ENCODE measurements around the gene SCYGR1.

The SCYGR1 gene

DNA sequence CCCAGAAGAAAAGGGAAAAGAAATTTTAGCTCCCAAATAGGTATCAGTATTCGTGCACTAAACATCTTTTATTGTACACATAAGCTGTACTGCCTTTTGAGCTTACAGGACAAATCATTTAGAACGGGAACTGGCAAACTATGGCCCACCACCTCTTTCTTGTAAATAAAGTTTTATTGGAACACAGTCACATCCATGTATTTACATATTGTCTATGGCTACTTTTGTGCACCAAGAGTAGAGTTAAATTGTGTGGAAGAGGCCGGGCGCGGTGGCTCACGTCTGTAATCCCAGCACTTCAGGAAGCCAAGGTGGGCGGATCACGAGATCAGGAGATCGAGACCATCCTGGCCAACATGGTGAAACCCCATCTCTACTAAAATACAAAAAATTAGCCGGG is 14.4 kb downstream of the SCYGR1 start:
- no peaks in the 10 kb centered on the region for H3K27me3 ChIP-seq (replicated peaks; ENCODE audit: control insufficient read depth, insufficient read depth, low read length)
- H3K36me3 ChIP-seq (ENCODE audit: control insufficient read depth, insufficient read depth, low read length): no peaks in the 10 kb centered on the region
- no peak for TF ChIP-seq CTCF (IDR thresholded peaks at IDR 0.05; ENCODE audit: insufficient read depth, low read length, poor library complexity, severe bottlenecking)
- DNase-seq (ENCODE audit: extremely low read depth, insufficient read length): no peak
- no peak overlapping the region for H3K4me3 ChIP-seq (replicated peaks; ENCODE audit: low read depth, low read length)

DNA sequence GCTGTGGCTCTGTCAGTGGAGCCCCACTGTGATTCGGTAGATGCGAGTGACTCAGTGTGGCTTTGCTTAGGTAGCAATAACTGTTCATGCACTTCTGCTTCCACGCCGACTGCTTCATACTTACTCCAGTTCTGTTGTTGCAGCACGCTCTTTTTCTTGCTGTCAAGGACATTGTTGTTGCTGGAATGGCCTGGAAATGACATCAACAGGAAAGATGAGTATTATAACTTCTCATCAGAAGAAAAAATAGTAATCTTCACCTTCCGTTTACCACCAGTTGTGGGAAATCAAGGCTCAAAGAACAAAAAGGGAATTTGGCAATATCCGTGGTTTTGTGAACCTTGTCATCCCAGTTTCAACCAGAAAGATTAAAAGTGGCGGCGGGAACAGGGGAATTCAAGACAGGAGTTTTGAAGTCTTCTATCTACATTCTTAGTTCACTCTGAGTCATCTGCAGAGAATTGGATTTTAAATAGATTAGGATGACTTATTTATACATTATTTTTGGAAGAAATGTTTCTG is 16.9 kb downstream of the SCYGR1 start:
- H3K27me3 ChIP-seq (replicated peaks; ENCODE audit: control insufficient read depth, insufficient read depth, low read length): no peaks in the 10 kb centered on the region
- no peak for TF ChIP-seq CTCF (IDR thresholded peaks at IDR 0.05; ENCODE audit: insufficient read depth, low read length, poor library complexity, severe bottlenecking)
- H3K36me3 ChIP-seq (ENCODE audit: control insufficient read depth, insufficient read depth, low read length): no peaks in the 10 kb centered on the region
- H3K4me3 ChIP-seq (replicated peaks; ENCODE audit: low read depth, low read length): no peak overlapping the region
- DNase-seq (ENCODE audit: extremely low read depth, insufficient read length): no peak

DNA sequence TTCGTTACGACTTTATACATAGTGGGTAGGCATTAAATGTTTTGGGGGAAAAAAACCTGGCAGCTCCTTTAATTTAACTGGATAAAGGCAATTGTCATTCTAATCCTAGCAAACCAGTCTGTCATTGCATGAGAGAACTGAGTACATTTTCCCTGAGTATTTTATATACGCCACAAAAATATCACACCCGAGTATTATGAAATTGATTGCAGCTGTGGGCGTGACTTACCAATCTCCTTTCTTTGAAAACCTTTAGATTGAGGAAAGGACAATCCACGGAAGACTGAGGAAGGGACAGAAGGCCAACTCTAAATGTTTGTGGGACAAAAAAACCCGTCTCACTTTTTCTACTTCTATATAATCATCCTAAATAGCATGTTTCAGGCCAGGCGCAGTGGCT is 17.7 kb downstream of the SCYGR1 start:
- TF ChIP-seq CTCF (IDR thresholded peaks at IDR 0.05; ENCODE audit: insufficient read depth, low read length, poor library complexity, severe bottlenecking): no peak
- no peak overlapping the region for H3K4me3 ChIP-seq (replicated peaks; ENCODE audit: low read depth, low read length)
- H3K27me3 ChIP-seq (replicated peaks; ENCODE audit: control insufficient read depth, insufficient read depth, low read length): no peaks in the 10 kb centered on the region
- no peaks in the 10 kb centered on the region for H3K36me3 ChIP-seq (ENCODE audit: control insufficient read depth, insufficient read depth, low read length)
- DNase-seq (ENCODE audit: extremely low read depth, insufficient read length): no peak

DNA sequence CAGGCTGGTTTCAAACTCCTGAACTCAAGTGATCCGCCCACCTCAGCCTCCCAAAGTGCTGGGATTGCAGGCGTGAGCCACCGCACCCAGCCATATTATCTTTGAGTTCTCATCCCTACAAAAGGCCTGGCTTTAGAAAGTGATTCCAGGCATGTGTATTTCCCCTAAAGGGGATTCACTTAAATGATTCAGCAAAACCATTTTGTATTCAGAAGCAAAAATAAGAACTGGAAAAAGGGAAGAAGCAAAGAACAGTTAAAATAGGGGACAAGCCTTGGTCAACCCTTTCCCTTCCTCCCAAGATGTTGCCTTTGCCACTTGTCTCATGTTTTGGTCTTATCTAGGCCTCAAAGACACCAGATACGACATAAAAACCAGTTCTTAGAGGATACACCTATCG is 19.2 kb downstream of the SCYGR1 start:
- DNase-seq (ENCODE audit: extremely low read depth, insufficient read length): no peak
- Histone ChIP-seq H3K27me3 (replicated peaks; ENCODE audit: control insufficient read depth, insufficient read depth, low read length) (no peaks in the 10 kb centered on the region), H3K4me3 (replicated peaks; ENCODE audit: low read depth, low read length) (no peak overlapping the region), H3K36me3 (ENCODE audit: control insufficient read depth, insufficient read depth, low read length) (no peaks in the 10 kb centered on the region)
- TF ChIP-seq CTCF (IDR thresholded peaks at IDR 0.05; ENCODE audit: insufficient read depth, low read length, poor library complexity, severe bottlenecking): no peak

DNA sequence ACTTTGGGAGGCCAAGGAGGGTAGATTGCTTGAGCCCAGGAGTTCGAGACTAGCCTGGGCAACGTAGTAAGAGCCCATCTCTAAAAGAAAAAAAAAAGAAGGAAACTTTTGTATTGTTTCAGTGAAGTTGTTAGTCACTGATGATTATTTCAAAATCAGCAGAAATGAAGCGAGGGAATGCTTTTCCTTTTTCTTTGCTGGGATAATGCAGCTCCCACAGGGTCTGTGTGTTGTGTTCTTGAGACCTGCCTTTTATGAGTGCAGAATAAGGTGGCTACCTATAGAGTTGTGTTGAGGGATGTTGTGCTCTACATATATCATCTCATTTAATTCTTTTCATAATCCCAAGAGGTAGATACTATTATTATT is 20.3 kb downstream of the SCYGR1 start:
- Histone ChIP-seq H3K27me3 (replicated peaks; ENCODE audit: control insufficient read depth, insufficient read depth, low read length) (no peaks in the 10 kb centered on the region), H3K36me3 (ENCODE audit: control insufficient read depth, insufficient read depth, low read length) (no peaks in the 10 kb centered on the region), H3K4me3 (replicated peaks; ENCODE audit: low read depth, low read length) (no peak overlapping the region)
- TF ChIP-seq CTCF (IDR thresholded peaks at IDR 0.05; ENCODE audit: insufficient read depth, low read length, poor library complexity, severe bottlenecking): no peak
- DNase-seq (ENCODE audit: extremely low read depth, insufficient read length): no peak

- H3K36me3 ChIP-seq (ENCODE audit: control insufficient read depth, insufficient read depth, low read length): no peaks in the 10 kb centered on the region
- H3K27me3 ChIP-seq (replicated peaks; ENCODE audit: control insufficient read depth, insufficient read depth, low read length): no peaks in the 10 kb centered on the region
- no peak for DNase-seq (ENCODE audit: extremely low read depth, insufficient read length)
- TF ChIP-seq CTCF (IDR thresholded peaks at IDR 0.05; ENCODE audit: insufficient read depth, low read length, poor library complexity, severe bottlenecking): no peak
- no peak overlapping the region for H3K4me3 ChIP-seq (replicated peaks; ENCODE audit: low read depth, low read length)
Observed at GRCh38 chr2:227366769-227367426, 20.9 kb downstream of the SCYGR1 start.

All from GM06990 (cell line).